Activated CD4-positive, CD25-positive, alpha-beta regulatory T cell treated with anti-CD3 and anti-CD28 coated beads, Interleukin-2, amount 50 U/mL, for 72 hours (primary cell): ENCODE measurements around the gene FHL2.

Experiments
- DNase-seq: peaks from one replicate; pipeline ENCODE4 v3.0.0; 2021

Gene FHL2

GRCh38 chr2:105376789-105377240, 22.0 kb downstream of the FHL2 start:
- DNase-seq, result no peak

- DNase-seq, result no peak
These were observed 22.8 kb downstream of the FHL2 start for GRCh38 chr2:105376010-105376409.

- no peak for DNase-seq
These were observed 23.8 kb downstream of the FHL2 start for GRCh38 chr2:105375001-105375561.

GRCh38 chr2:105373895-105374401, 24.9 kb downstream of the FHL2 start:
- no peak for DNase-seq

GRCh38 chr2:105373344-105373781, 25.5 kb downstream of the FHL2 start:
- DNase-seq, result no peak

- DNase-seq, result no peak
These were observed 27.0 kb downstream of the FHL2 start for GRCh38 chr2:105371810-105372209.

- no peak for DNase-seq
These were observed 27.7 kb downstream of the FHL2 start for GRCh38 chr2:105371156-105371555.

GRCh38 chr2:105369777-105370690, 28.8 kb downstream of the FHL2 start:
- peak; percentile 83 for DNase-seq

GRCh38 chr2:105368759-105369408, 30.0 kb downstream of the FHL2 start:
- DNase-seq, result no peak

GRCh38 chr2:105365206-105365605, 33.6 kb downstream of the FHL2 start:
- DNase-seq, result no peak

- DNase-seq, result no peak
These were observed 34.3 kb downstream of the FHL2 start for GRCh38 chr2:105364436-105365139.

GRCh38 chr2:105362862-105363591, 35.8 kb downstream of the FHL2 start:
- no peak for DNase-seq

- DNase-seq, result no peak
These were observed 37.6 kb downstream of the FHL2 start for GRCh38 chr2:105361102-105361889.

- DNase-seq, result no peak
These were observed 40.3 kb downstream of the FHL2 start for GRCh38 chr2:105358593-105358992.

- no peak for DNase-seq
These were observed 41.7 kb downstream of the FHL2 start for GRCh38 chr2:105357122-105357521.

GRCh38 chr2:105344704-105345345, 54.0 kb downstream of the FHL2 start:
- DNase-seq, result no peak

GRCh38 chr2:105339414-105339813, 59.4 kb downstream of the FHL2 start:
- no peak for DNase-seq

GRCh38 chr2:105338020-105338385, 60.8 kb downstream of the FHL2 start:
- DNase-seq, result no peak

- DNase-seq, result peak; percentile 85
These were observed 61.5 kb downstream of the FHL2 start, which contains the start of gene C2orf49 for GRCh38 chr2:105337122-105338019. Gene C2orf49 (plus strand): TSS chr2:105337540. CDS start chr2:105337588, 48 bp downstream.

- DNase-seq, result no peak
These were observed 62.1 kb downstream of the FHL2 start for GRCh38 chr2:105336786-105337121.
